HG02840 (cell line): ENCODE results near the gene CEP112.

ENCODE experiments used
- ATAC-seq: cut with Tn5 transposase; IDR thresholded peaks from one replicate; pipeline ENCODE4 v1.9.1; 2021; ENCODE audit warnings: mild to moderate bottlenecking, moderate library complexity, moderate number of reproducible peaks; ENCODE audit not compliant: unreplicated experiment, low FRiP score

The CEP112 gene

DNA sequence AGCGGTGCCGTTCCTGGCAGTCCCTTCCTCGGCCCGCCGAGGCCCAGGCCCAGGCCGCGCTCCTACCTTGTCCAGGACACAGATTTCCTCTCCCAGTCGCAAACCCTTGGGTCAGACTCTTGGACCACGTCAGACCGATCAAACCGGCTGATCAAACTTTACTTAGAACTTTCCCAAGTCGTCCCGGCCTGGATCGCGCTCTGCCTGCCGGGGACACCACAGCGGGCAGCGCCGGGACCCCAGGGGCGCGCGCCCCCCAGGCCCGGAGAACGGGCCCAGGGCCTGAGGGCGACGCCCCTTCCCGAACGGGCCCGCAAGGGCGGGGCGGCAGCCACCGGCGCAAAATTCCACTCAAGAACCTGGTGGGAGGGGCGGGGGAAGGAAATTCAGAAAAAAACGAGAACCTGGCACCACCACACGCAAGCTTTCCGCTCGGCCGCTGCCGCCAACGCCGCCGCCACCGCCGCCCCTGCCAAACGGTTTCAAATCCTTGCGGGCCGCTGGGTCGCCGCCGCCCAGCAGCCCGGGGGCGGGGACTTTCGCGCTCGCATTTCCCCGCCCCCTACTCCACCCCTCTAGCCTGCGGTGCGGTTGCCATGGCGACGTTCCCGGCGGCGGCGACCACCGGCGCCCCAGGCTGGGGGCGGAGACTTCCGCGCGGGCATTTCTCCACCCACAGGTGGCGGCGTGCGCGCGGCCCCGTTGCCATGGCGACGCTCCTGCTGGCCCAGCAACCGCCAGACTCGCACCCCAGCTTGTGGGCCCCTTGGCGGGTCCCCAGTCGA is at the start of gene CEP112:
Gene CEP112, minus strand, starts transcription at position 541 of the 785 bp plus-strand sequence.
- ATAC-seq, result peak; percentile 54

DNA sequence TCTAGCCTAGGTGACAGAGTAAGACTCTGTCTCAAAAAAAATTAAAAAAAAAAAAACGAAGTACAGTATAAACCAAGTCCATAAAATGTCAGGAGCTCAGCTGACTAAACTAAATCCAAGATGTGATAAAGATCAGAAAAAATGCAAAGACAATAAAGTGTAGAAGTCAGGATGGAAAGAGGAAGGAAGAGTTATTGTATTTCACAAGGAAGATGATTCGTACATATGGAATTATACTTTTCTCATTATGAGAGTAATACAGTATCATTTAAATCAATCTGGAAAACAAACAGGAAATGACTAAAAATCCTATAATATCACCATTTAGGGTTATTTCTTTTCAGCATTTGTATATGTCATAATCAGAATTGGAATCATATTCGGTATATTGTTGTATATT is 48.7 kb upstream of the CEP112 start:
- no peak for ATAC-seq

- no peak for ATAC-seq
Observed at GRCh38 chr17:66240013-66240412, 48.1 kb upstream of the CEP112 start.

DNA sequence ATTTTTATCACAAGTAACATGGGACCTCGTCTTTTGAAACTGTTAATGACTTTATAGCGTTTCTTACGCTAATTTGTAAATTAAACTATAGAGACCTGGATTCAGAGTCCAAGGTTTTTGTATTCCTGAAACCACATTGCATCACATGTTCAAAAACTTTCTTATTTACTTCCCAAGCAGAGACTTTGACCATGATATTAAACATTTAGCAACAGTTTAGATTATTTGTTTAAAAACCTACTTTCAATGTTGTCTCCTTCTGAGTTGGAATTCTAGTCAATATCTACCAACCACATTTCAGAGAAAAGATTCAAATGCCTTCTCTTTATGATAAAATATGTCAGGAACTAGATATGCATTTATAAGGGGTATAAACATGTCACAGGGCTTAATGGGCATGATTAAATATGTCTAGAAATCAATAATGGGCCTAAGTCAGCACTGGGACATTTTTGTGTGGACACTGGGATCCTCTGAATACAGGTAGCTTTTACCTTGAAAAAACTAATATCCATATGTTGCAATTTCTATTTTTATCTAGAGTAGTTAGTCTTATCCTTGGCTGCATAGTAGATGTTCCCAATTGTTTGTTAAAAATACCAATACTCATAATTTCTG is 43.6 kb upstream of the CEP112 start:
- no peak for ATAC-seq

GRCh38 chr17:66234611-66235010 is 42.7 kb upstream of the CEP112 start:
- ATAC-seq, result no peak

DNA sequence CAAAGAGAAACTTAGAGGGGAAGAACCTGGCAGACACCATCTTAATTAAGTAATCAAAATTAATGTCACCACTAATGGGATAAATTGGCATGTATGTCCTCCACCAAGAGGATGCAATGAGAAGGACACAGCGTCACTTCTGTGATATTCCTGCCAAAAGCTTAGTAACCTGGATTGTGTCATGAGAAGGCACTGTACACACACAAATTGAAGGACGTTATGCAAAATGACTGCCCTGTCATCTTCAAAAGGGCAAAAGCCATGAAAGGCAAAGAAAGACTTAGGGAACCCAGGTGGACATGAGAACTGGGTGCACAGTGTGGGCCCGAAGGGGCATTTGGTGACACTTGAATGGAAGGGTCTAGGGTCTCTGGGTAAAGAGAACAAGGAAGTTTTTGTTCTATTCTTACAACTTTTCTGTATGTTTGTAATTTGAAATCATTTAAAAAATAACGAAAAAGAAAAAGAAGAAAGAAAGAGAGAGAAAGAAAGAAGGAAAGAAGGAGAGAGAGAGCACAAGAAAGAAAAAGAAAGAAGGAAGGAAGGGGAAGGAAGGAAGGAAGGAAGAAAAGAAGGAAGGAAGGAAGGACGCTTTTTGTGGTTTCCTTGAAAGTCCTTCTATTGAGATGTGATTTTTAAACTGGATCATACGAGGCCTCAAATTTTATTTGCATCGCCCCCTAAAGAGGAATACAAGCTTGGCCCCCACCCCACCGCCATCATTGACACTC is 41.3 kb upstream of the CEP112 start:
- no peak for ATAC-seq

GRCh38 chr17:66230922-66231591 is 39.1 kb upstream of the CEP112 start:
- ATAC-seq, result no peak

DNA sequence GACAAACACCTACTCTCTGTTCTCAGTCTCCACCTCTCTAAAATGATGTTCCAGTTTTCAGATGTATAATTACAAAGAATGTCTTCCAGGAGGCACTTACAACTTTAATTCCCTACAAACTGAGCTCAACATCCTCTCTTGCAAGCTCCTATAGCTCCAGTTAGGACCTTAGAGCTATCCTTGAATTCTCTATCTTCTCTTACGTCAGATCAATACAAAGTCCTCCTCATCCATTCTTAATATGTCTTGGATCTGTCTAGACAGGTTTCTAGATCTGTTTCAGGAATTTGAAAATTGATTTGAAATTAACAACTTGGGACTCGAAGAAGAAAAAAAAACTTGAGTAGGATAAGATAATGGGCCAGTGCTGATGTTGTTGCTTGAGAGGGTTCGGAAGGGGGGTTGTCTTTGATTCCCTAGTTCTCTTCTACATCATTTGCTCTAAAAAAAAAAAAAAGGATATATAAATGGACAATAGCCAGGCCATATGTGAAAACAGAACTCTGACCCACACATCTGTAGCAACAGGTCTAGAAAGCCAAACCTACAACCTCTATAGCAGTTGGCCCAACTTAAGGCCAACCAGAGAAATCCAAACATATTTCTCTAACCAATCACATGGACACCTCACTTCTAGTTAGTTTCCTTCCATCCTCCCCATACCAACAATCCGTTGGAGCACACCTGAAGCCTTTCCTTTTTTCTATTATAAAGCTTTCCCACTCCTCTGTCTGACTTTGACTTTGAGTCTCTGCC is 38.0 kb upstream of the CEP112 start:
- ATAC-seq, result no peak

DNA sequence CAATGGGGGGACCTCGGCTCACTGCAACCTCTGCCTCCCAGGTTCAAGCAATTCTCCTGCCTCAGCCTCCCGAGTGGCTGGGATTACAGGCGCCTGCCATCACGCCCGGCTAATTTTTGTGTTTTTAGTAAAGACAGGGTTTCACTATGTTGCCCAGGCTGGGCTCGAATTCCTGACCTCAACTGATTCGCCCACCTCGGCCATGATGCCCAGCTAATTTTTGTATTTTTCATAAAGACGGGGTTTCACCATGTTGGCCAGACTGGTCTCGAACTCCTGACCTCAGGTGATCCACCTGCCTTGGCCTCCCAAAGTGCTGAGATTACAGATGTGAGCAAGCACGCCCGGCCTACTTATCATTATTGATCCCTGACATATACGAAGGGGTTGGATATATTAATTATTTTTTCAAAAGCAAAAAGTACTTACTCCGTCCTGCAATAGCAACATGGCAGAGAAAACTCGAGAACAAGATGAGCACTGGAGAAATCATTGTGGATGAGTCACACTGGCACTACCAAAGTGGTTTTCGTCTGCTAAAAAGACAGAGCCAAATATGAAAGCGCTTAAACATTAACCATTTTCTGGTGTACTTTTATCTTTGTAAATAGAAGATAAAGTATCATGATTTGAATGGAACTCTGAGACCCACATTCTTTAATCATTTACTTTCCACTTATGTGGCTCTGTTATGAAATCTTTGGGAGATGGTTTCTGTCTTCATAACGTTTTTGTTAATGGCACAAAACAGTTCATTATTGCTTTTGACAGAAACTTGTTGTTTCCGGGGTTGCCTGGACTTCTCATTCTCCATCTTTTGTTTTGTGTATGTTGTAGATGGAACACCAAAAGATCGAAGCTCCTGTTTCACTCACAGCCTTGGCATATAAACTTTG is 37.2 kb upstream of the CEP112 start, which contains the start of gene APOH:
Gene APOH, minus strand, starts transcription at position 529 of the 896 bp plus-strand sequence. Its CDS starts 36 bp downstream, at position 493.
- no peak for ATAC-seq

DNA sequence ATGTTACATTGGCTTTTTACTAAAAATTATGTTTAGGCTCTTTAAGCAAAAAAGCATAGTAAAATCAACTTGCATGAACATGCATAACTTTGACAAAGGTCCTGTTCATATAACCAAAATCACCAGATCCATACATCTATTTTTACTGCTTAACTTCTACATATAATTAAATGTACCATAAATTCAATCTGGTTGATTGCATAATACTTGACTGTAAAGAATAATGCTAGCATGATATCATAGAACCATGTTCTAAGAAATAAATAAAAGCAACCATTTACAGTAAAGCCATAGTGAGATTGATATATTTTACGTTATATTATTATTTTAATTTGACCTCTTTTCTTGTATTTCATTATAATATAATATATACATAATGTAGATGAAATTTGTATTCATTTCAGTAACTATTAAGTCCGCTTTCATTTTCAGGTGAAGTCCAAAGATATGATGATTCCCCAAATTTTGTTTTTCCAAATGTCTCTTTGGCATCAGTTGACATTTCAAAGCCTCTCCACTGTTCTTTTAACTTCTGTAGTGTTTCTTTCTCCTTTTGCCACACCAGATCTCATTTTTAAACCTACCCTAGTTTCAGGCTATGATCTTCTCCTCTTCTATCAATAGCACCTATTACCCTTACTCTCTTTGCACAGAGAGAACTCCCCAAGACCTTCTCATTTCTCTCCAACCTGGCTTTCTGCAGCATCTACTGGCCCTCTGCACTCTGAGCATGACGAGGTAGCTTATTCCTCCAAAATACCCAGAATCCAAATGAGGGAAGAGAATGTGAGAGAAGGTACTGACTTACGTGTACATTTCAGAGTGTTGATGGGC is 35.5 kb upstream of the CEP112 start:
- ATAC-seq, result no peak

DNA sequence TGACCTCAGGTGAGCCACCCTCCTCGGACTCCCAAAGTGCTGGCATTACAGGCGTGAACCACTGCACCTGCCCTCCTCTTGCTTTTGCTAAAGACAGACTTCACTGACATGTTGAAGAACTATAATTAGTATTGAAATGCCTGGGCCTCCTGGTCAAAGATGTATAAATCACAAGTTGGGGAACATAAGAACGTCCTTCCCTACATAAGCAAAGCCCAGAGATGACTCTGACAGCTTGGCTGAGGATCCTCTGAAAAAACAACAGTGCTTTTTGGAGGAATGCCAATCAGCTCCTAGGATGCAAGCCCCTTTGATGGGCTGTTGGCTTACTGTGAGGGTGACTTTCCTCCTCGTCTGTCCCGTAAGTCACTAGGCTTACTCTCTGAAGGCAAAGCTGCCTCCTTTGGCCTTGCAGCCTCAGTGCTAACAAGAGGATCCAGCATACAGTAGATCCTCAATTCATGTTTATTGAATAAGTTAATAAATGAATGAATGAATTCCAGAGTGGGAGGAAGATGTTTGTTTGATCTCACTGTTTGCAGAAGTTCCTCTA is 30.9 kb upstream of the CEP112 start:
- ATAC-seq, result no peak

DNA sequence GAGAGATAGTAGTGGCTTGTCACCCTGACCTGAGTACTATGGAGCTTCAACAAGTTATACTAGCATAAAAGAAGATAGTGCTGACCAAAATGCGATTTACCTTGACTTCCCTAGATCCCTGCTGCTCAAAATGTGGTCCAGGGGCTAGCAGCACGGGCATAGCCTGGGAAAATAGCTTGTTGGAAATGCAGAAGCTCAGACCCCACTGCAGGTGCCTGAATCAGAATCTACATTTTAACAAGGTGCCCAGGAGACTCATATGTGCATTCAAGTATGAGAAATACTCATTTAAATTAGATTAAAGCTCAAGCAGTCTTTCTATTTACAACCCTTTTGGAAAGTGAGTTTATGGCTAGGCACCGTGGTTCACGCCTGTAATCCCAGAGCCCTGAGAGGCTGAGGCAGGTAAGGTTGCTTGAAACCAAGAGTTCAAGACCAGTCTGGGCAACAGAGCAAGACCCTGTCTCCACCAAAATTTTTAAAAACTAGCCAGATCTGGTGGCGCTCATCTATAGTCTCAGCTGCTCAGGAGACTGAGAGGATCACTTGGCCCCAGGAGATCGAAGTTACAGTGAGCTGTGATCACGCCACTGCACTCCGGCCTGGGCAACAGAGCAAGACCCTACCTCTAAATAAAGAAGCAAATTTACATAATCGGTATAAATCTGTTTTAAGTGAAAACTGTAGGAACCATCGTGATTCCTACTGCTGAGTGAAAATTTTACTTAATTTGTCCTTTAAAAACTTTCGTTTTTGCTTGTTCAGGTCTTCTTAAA is 30.0 kb upstream of the CEP112 start:
- no peak for ATAC-seq

DNA sequence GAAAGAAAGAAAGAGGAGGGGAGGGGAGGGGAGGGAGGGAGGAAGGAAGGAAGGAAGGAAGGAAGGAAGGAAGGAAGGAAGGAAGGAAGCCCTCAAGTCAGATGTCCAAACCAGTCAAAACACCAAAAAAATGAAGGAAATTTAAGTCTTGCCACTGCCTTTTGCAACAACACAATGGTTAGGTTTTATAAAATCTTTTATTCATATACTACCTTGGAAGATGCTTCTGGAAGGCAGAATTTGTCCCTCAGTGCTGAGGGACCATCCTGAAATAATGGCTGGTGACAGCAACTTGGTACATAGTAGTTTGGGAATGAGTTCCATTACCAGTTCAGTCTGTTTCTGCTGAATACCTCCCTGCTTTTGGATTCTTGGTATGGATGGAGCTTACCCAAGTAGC is 29.4 kb upstream of the CEP112 start:
- no peak for ATAC-seq

DNA sequence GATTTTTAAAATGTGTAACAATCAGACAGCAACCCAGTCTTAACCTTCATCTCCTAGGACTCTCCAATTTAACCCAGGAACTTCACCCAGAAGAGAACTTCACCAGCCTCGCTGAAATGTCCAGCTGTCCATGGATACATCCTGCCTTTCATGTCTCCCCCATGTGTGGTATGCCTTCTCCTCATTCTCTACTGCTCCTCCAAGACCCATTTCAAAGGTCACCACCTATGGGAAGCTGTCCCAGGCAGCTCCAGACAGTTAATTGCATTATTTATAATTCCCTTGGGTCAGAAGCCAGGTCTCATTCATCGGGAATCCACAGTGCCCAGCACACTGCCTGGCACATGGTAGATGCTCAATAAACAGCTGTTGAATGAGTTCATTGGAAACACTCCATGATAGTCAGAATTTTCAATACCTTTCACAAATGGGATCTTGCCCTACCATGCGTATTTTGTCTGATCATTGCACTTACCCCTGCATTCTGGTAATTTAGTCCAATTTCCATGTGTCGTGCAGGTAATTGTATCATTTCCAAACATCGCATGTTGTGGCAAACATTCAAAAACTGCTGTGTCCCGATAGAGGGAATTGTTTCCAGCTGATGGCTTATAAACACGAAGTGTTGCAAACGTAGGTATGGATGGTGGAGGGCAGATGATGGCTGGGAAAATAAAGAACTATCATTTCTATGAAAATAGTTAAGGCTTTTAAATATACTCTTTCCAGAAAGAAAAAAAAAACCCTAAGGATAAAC is 28.3 kb upstream of the CEP112 start:
- no peak for ATAC-seq

DNA sequence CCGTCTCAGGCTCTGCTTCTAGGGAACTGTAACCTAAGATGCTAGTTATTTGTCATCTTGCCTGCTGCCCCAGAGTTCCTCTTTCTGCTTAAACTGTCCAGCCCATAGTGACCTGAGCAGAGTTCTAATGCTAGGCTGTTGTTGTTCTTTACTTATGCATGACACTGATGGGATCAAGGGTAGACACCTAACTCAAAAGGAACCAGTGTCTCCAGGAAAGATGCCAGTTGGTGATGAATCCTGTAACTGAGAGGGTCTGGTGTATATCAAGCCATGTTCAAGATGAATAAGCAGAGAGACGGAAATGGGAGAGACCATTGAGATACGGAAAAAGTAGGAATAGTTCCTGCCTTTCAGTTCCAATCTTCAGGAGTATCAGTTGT is 23.6 kb upstream of the CEP112 start:
- no peak for ATAC-seq

GRCh38 chr17:66214884-66215528 is 23.1 kb upstream of the CEP112 start:
- ATAC-seq, result no peak
